ENCODE data around the gene FPR3. TPM values are rescaled to one million over a fixed set of nuclear protein-coding genes. Genes with fewer than 3 reads are reported as not detected.
"Not testable (repeated sequence)": the region's sequence is repeated elsewhere in the genome, so short reads cannot be mapped to it uniquely, and the experiment has no call there.

Gene FPR3
- total and polyA plus RNA-seq, 9 of the 15 experiments (the other 6 are each of a cell fraction or from before 2014, with no cell fraction given) = 0.08 to 0.51 (median 0.22) TPM; not detected in 1

GRCh38 chr19:51803967-51804366 is 9.0 kb downstream of the FPR3 start (continued):
- TF ChIP-seq KDM5B (IDR thresholded peaks at IDR 0.05; ENCODE audit: insufficient replicate concordance, low read depth, low read length) (no peak), MEIS2 (IDR thresholded peaks at IDR 0.05; ENCODE audit: partially characterized antibody) (peak; percentile 81), ZNF384 (IDR thresholded peaks at IDR 0.05; ENCODE audit: low read depth, low read length) (0 out of 2 replicates have a peak, but pooled peaks have one; percentile 13), PKNOX1 (IDR thresholded peaks at IDR 0.05) (peak; percentile 58), ZKSCAN8 (CRISPR knock-in tag; IDR thresholded peaks at IDR 0.05) (0 out of 2 replicates have a peak, but pooled peaks have one; percentile 13)

- CTCF ChIA-PET (ENCODE audit: low intra/inter-chr PET ratio) = interaction anchor here (0.6 kb wide), 1 partner anchor 726 kb away, joined by 3 read pairs; no protein-coding TSS in a partner anchor
- in situ Hi-C loops (cut with MboI); ATAC-seq; H3K79me2 ChIP-seq (ENCODE audit: control insufficient read depth, insufficient read depth, low read length); H4K20me1 ChIP-seq (replicated peaks; ENCODE audit: control insufficient read depth, insufficient read depth, low read length); BruUV-seq (replicated peaks); H3K9me3 ChIP-seq (replicated peaks; ENCODE audit: control insufficient read depth, insufficient read depth, low read depth, low read length); H3K9me1 ChIP-seq (ENCODE audit: control insufficient read depth, insufficient read depth, low read length); H3K36me3 ChIP-seq (ENCODE audit: control insufficient read depth, insufficient read depth, low read length); H3K4me3 ChIP-seq; H3K27me3 ChIP-seq (ENCODE audit: control insufficient read depth in 2 of 2, insufficient read depth in 2 of 2, low read length in 2 of 2): not testable (repeated sequence)
- 3% methylated on average over 9 of the region's 9 CpGs for WGBS (ENCODE audit: insufficient coverage, low coverage, missing lambda C conversion rate)
- DNase-seq (ENCODE audit: extremely low read depth in 1 of 4, low spot score in 3 of 4) (peak in 1 of 4 experiments; percentile 80), FAIRE-seq (peak; percentile 51)
- Histone ChIP-seq H3K4me1 (replicated peaks in 1 of 2; ENCODE audit: control insufficient read depth in 2 of 2, insufficient read depth in 2 of 2, low read length in 2 of 2) (peaks cover 15 to 75% of the 10 kb centered on the region in 2 experiments), H2AFZ (ENCODE audit: low read depth, low read length) (peak overlapping the region; percentile 80), H3K27ac (ENCODE audit: extremely low read depth, low read depth, low read length) (peak overlapping the region; percentile 76), H3K4me2 (ENCODE audit: insufficient read depth, low read length) (peak overlapping the region; percentile 40), H3K9ac (ENCODE audit: insufficient read depth in 1 of 2, low read depth in 2 of 2, low read length in 2 of 2) (peak overlapping the region in 1 of 2 experiments; percentile 28; a peak in 2 of 4 replicates)
- intact Hi-C loops (cut with micrococcal nuclease) = loop anchor here (5.0 kb wide), 1 partner anchor 467 kb away; no protein-coding TSS in a partner anchor
- POLR2A ChIA-PET = interaction anchor here (1.6 kb wide), 1 partner anchor 9 kb away, joined by 7 read pairs; no protein-coding TSS in a partner anchor
- TF ChIP-seq GATA2 (CRISPR knock-in tag; IDR thresholded peaks at IDR 0.05) (0 out of 2 replicates have a peak, but pooled peaks have one; percentile 11), SMARCE1 (IDR thresholded peaks at IDR 0.05) (0 out of 2 replicates have a peak, but pooled peaks have one; percentile 17), HDAC1 (IDR thresholded peaks at IDR 0.05) (0 out of 4 replicates have a peak, but pooled peaks of 1 of the 2 experiments have one; percentile 35), L3MBTL2 (IDR thresholded peaks at IDR 0.05) (peak; percentile 40; the same call in 1 of the 2 replicates), ZBTB17 (CRISPR knock-in tag; IDR thresholded peaks at IDR 0.05) (0 out of 2 replicates have a peak, but pooled peaks have one; percentile 17), TAL1 (IDR thresholded peaks at IDR 0.05) (peak; percentile 4; the same call in 1 of the 2 replicates), SMARCA4 (IDR thresholded peaks at IDR 0.05) (peak; percentile 51; the same call in 1 of the 2 replicates), ZBTB9 (CRISPR knock-in tag; IDR thresholded peaks at IDR 0.05) (0 out of 2 replicates have a peak, but pooled peaks have one; percentile 34), ELF1 (tag; IDR thresholded peaks at IDR 0.05) (peak; percentile 38; the same call in 1 of the 2 replicates), CBFA2T2 (conservative IDR thresholded peaks at IDR 0.05) (peak; percentile 30; the same call in 1 of the 2 replicates), HES1 (IDR thresholded peaks at IDR 0.05; ENCODE audit: low read depth) (peak; percentile 64; the same call in 1 of the 2 replicates), SUPT5H (IDR thresholded peaks at IDR 0.05) (peak; percentile 34; the same call in 1 of the 2 replicates), NRF1 (conservative IDR thresholded peaks at IDR 0.05 in 1 of 2, IDR thresholded peaks at IDR 0.05 in 1 of 2) (peak in 1 of 2 experiments; percentile 16; a peak in 1 of 4 replicates), CXXC5 (CRISPR knock-in tag; IDR thresholded peaks at IDR 0.05) (peak; percentile 74), BHLHE40 (IDR thresholded peaks at IDR 0.05; ENCODE audit: low read length) (peak; percentile 24; the same call in 1 of the 2 replicates)
Observed at GRCh38 chr19:51804789-51805188, 9.8 kb downstream of the FPR3 start.
